Ovary (tissue), 9 donors: ENCODE measurements around the gene EYA3. TPM values are rescaled to one million over a fixed set of nuclear protein-coding genes. Genes with fewer than 3 reads are reported as not detected.

Source experiments
- DNase-seq, 5 donors: peaks; one replicate each; pipeline ENCODE4 v3.0.0-alpha.2; 2019 to 2020
- H3K27ac ChIP-seq, 2 donors: fragments of 200-600 bp; one replicate each; pipeline versions ENCODE4 v1.5.1 to v1.8.0; 2019 to 2022
- H3K27me3 ChIP-seq: fragments of 200-600 bp; one replicate; pipeline ENCODE4 v1.8.0; 2022
- H3K36me3 ChIP-seq: fragments of 200-600 bp; sonication (generic); one replicate; pipeline ENCODE4 v1.5.1; 2019
- H3K4me1 ChIP-seq: one replicate; pipeline ENCODE4 v1.8.1; 2013; ENCODE audit warnings: mild to moderate bottlenecking, moderate library complexity; ENCODE audit not compliant: insufficient read depth
- H3K4me3 ChIP-seq: fragments of 200-600 bp; sonication (generic); one replicate; pipeline ENCODE4 v1.5.1; 2017
- H3K9me3 ChIP-seq, 2 donors: fragments of 200-600 bp in 1 of 2; sonication (generic) in 1 of 2; one replicate each; pipeline versions ENCODE4 v1.5.1 to v1.8.1; 2013 to 2019; ENCODE audit warnings: mild to moderate bottlenecking in 1 of 2, moderate library complexity in 1 of 2
- CTCF ChIP-seq, 3 donors: fragments of 450-650 bp in 2 of 3; fragments of 200-600 bp in 1 of 3; IDR thresholded peaks; one replicate each; pipeline versions ENCODE4 v1.5.1 to v1.8.0; 2016 to 2022; ENCODE audit warnings: antibody characterized with exemption in 3 of 3, mild to moderate bottlenecking in 1 of 3
- EP300 ChIP-seq: sonication (generic); formaldehyde crosslinking; IDR thresholded peaks from one replicate; pipeline ENCODE4 v1.6.1; 2017; ENCODE audit warnings: antibody characterized with exemption
- POLR2A ChIP-seq: fragments of 450-650 bp; IDR thresholded peaks from one replicate; pipeline ENCODE4 v1.6.1; 2017; ENCODE audit warnings: antibody characterized with exemption, mild to moderate bottlenecking, moderate library complexity
- WGBS, 3 donors: extraction: QIAGEN DNeasy Blood & Tissue Kit in 1 of 3; methylation state at CpG; one replicate each; pipeline versions ENCODE4 v1.1.5 to v1.1.7; 2013 to 2017; 5-methylcytosine and 5-hydroxymethylcytosine counted together
- intact Hi-C, 4 donors: fragments of 100-400 bp; cut with DNase I; formaldehyde crosslinking; loops; one replicate each; pipeline versions ENCODE4 v1.11.0 to v1.15.1; 2022 to 2023
- polyA plus RNA-seq, 2 donors: library from polyadenylated mRNA; stranded (reverse); fragments of 200-250 nt in 1 of 2; fragments of 350-450 nt in 1 of 2; fragmentation: Illumina TruSeq in 1 of 2; extraction: RNeasy Lipid Tissue Mini Kit (QIAGEN cat#74804) in 1 of 2; gene quantifications; one replicate each; pipeline ENCODE4 v1.2.3, GENCODE V29; 2013 to 2014
- total RNA-seq, 7 donors: library from RNA; depleted of rRNA in 2 of 7; stranded (reverse); fragments of >200 nt in 2 of 7; fragmentation: NEBNext Ultra II Directional in 3 of 7; extraction: Animal tissue kit (Norgen Biotek cat#: 25700) in 3 of 7; gene quantifications; one replicate each; pipeline versions ENCODE4 v1.1.0 to v1.2.4, GENCODE V29; 2016 to 2023
- donor health status: DM: no; HTN: no; CAD: no; lungs with moderate emphysema.
- donor health status: DM: no; HTN: no; CAD: no.
- donor health status: Bipolar disorder and iron deficiency.
- donor health status: DM: yes; HTN: yes; CAD: no.
- donor health status: DM: no; HTN: no; CAD: no.
- donor health status: DM: yes; HTN: yes; CAD: no.

EYA3 gene
- total and polyA plus RNA-seq, 9 donors, result 5.4 to 25.7 (median 14.6) TPM

GRCh38 chr1:28031173-28031572 lies 57.2 kb downstream of the EYA3 start:
- no peak for DNase-seq
- no peaks in the 10 kb centered on the region for H3K27me3 ChIP-seq
- H3K4me1 ChIP-seq, result peaks cover 1% of the 10 kb centered on the region
- intact Hi-C loops, result no loop called here
- TF ChIP-seq CTCF (IDR thresholded peaks at IDR 0.05) (no peak), EP300 (no peak), POLR2A (no peak)
- H3K36me3 ChIP-seq, result no peaks in the 10 kb centered on the region
- H3K27ac ChIP-seq, result no peak overlapping the region
- no peaks in the 10 kb centered on the region for H3K9me3 ChIP-seq
- no peak overlapping the region for H3K4me3 ChIP-seq

GRCh38 chr1:28028873-28029654 lies 59.3 kb downstream of the EYA3 start:
- intact Hi-C loops, result no loop called here
- DNase-seq, result no peak
- peaks cover 1% of the 10 kb centered on the region for H3K4me1 ChIP-seq
- H3K4me3 ChIP-seq, result no peak overlapping the region
- H3K9me3 ChIP-seq, result no peaks in the 10 kb centered on the region
- no peak overlapping the region for H3K27ac ChIP-seq
- 53 to 61% (median 58%) methylated on average over 3 of the region's 3 CpGs for WGBS, 3 donors
- H3K27me3 ChIP-seq, result no peaks in the 10 kb centered on the region
- TF ChIP-seq POLR2A, result no peak
- no peak for TF ChIP-seq EP300
- no peak for TF ChIP-seq CTCF (IDR thresholded peaks at IDR 0.05)
- no peaks in the 10 kb centered on the region for H3K36me3 ChIP-seq

- TF ChIP-seq EP300 (no peak), CTCF (IDR thresholded peaks at IDR 0.05) (no peak)
- H3K9me3 ChIP-seq, result no peaks in the 10 kb centered on the region
- no peaks in the 10 kb centered on the region for H3K36me3 ChIP-seq
- no peak for DNase-seq
- H3K4me1 ChIP-seq, result peaks cover 1% of the 10 kb centered on the region
- intact Hi-C loops, result no loop called here
- no peaks in the 10 kb centered on the region for H3K27me3 ChIP-seq
- no peak overlapping the region for H3K4me3 ChIP-seq
- no peak overlapping the region for H3K27ac ChIP-seq
Observed at GRCh38 chr1:28027660-28028059, 60.8 kb downstream of the EYA3 start.

GRCh38 chr1:28027238-28027637 lies 61.2 kb downstream of the EYA3 start:
- no peaks in the 10 kb centered on the region for H3K27me3 ChIP-seq
- H3K4me3 ChIP-seq, result no peak overlapping the region
- 71 to 86% (median 77%) methylated on average over 1 of the region's 1 CpG for WGBS, 3 donors
- H3K9me3 ChIP-seq, result no peaks in the 10 kb centered on the region
- H3K4me1 ChIP-seq, result peaks cover 1% of the 10 kb centered on the region
- no peaks in the 10 kb centered on the region for H3K36me3 ChIP-seq
- no peak for TF ChIP-seq CTCF (IDR thresholded peaks at IDR 0.05)
- no peak for TF ChIP-seq POLR2A
- TF ChIP-seq EP300, result no peak
- no peak for DNase-seq
- H3K27ac ChIP-seq, result no peak overlapping the region
- intact Hi-C loops, result no loop called here
